Breast epithelium (tissue), 4 donors: Measurements from ENCODE around the gene ATG7. TPM values are rescaled to one million over a fixed set of nuclear protein-coding genes. Genes with fewer than 3 reads are reported as not detected.
A peak's percentile ranks its signal among the peaks of the same experiment; 100 is the strongest.

ENCODE experiments used
- DNase-seq, 2 donors: peaks; one replicate each; pipeline ENCODE4 v3.0.0-alpha.2; 2019; ENCODE audit warnings: low spot score in 2 of 2
- H3K27ac ChIP-seq, 2 donors: fragments of 200-600 bp; sonication (generic) in 1 of 2; one replicate each; pipeline ENCODE4 v1.5.1; 2016 to 2019; ENCODE audit warnings: mild to moderate bottlenecking in 1 of 2
- H3K27me3 ChIP-seq, 2 donors: fragments of 200-600 bp; sonication (generic) in 1 of 2; one replicate each; pipeline versions ENCODE4 v1.5.1 to v1.6.0; 2017 to 2019; ENCODE audit warnings: control low read depth in 1 of 2, mild to moderate bottlenecking in 1 of 2
- H3K36me3 ChIP-seq: fragments of 200-600 bp; one replicate; pipeline ENCODE4 v1.5.1; 2019
- H3K4me1 ChIP-seq, 2 donors: fragments of 200-600 bp; sonication (generic); one replicate each; pipeline ENCODE4 v1.5.1; 2016 to 2019; ENCODE audit warnings: control low read depth in 1 of 2
- H3K4me3 ChIP-seq, 3 donors: fragments of 200-600 bp; sonication (generic); 1 replicate in 2 of 3; 2 replicates in 1 of 3; pipeline ENCODE4 v1.5.1; 2016 to 2019; ENCODE audit warnings: mild to moderate bottlenecking in 3 of 3, moderate library complexity in 2 of 3
- H3K9me3 ChIP-seq, 2 donors: fragments of 200-600 bp; sonication (generic) in 1 of 2; one replicate each; pipeline ENCODE4 v1.5.1; 2016 to 2019; ENCODE audit warnings: control low read depth in 1 of 2
- CTCF ChIP-seq, 3 donors: fragments of 450-650 bp; IDR thresholded peaks; one replicate each; pipeline ENCODE4 v1.5.1; 2016 to 2017; ENCODE audit warnings: antibody characterized with exemption in 3 of 3, mild to moderate bottlenecking in 3 of 3, moderate library complexity in 3 of 3
- POLR2A ChIP-seq: fragments of 450-650 bp; IDR thresholded peaks from one replicate; pipeline ENCODE4 v1.6.1; 2016; ENCODE audit warnings: antibody characterized with exemption, mild to moderate bottlenecking, moderate library complexity
- POLR2AphosphoS5 ChIP-seq, 3 donors: sonication (generic); formaldehyde crosslinking; IDR thresholded peaks; one replicate each; pipeline ENCODE4 v1.6.1; 2017; ENCODE audit warnings: antibody characterized with exemption in 3 of 3
- intact Hi-C: fragments of 100-400 bp; cut with DNase I; formaldehyde crosslinking; loops from one replicate; pipeline ENCODE4 v1.15.1; 2023; ENCODE audit warnings: low total_unique reads
- total RNA-seq, 3 donors: library from RNA; depleted of rRNA; stranded (reverse); fragments of >200 nt; gene quantifications; one replicate each; pipeline ENCODE4 v1.1.0, GENCODE V29; 2016

ATG7 gene
- total RNA-seq, 3 donors from 2014 or later = 64.9 to 81.9 (median 75.5) TPM

- no peaks in the 10 kb centered on the region for H3K27me3 ChIP-seq
- H3K36me3 ChIP-seq = no peaks in the 10 kb centered on the region
- intact Hi-C loops = no loop called here
- TF ChIP-seq POLR2AphosphoS5 (IDR thresholded peaks at IDR 0.05) (no peak), CTCF (IDR thresholded peaks at IDR 0.05) (no peak), POLR2A (no peak)
- peaks cover 0 to 9% of the 10 kb centered on the region in 2 donors for H3K4me1 ChIP-seq
- no peaks in the 10 kb centered on the region for H3K9me3 ChIP-seq
- peak overlapping the region in 1 of 2 donors; percentile 1 for H3K27ac ChIP-seq
- no peak for DNase-seq
- H3K4me3 ChIP-seq = no peak overlapping the region
Measured at GRCh38 chr3:11385326-11385725, 113.1 kb downstream of the ATG7 start.

- H3K27ac ChIP-seq = peak overlapping the region in 1 of 2 donors; percentile 1
- intact Hi-C loops = no loop called here
- H3K4me3 ChIP-seq = no peak overlapping the region
- no peaks in the 10 kb centered on the region for H3K9me3 ChIP-seq
- H3K36me3 ChIP-seq = no peaks in the 10 kb centered on the region
- TF ChIP-seq POLR2A = no peak
- TF ChIP-seq POLR2AphosphoS5 (IDR thresholded peaks at IDR 0.05) = no peak
- TF ChIP-seq CTCF (IDR thresholded peaks at IDR 0.05) = no peak
- no peaks in the 10 kb centered on the region for H3K27me3 ChIP-seq
- peaks cover 0 to 9% of the 10 kb centered on the region in 2 donors for H3K4me1 ChIP-seq
- DNase-seq = no peak
Measured at GRCh38 chr3:11385891-11386290, 113.7 kb downstream of the ATG7 start.

GRCh38 chr3:11386465-11387113, 114.4 kb downstream of the ATG7 start:
- Histone ChIP-seq H3K27me3 (no peaks in the 10 kb centered on the region), H3K9me3 (no peaks in the 10 kb centered on the region), H3K4me3 (no peak overlapping the region), H3K4me1 (peaks cover 0 to 9% of the 10 kb centered on the region in 2 donors), H3K27ac (no peak overlapping the region), H3K36me3 (no peaks in the 10 kb centered on the region)
- no peak for DNase-seq
- intact Hi-C loops = no loop called here
- TF ChIP-seq POLR2AphosphoS5 (IDR thresholded peaks at IDR 0.05) (no peak), POLR2A (no peak), CTCF (IDR thresholded peaks at IDR 0.05) (no peak)

GRCh38 chr3:11389386-11390268, 117.4 kb downstream of the ATG7 start:
- peak overlapping the region in 1 of 2 donors; percentile 62 for H3K27ac ChIP-seq
- TF ChIP-seq POLR2A (no peak), POLR2AphosphoS5 (IDR thresholded peaks at IDR 0.05) (no peak), CTCF (IDR thresholded peaks at IDR 0.05) (no peak)
- DNase-seq = no peak
- H3K9me3 ChIP-seq = no peaks in the 10 kb centered on the region
- H3K4me1 ChIP-seq = peaks cover 3 to 9% of the 10 kb centered on the region in 2 donors
- H3K27me3 ChIP-seq = no peaks in the 10 kb centered on the region
- no peaks in the 10 kb centered on the region for H3K36me3 ChIP-seq
- no peak overlapping the region for H3K4me3 ChIP-seq
- intact Hi-C loops = no loop called here
